Transverse colon (tissue), 4 donors: ENCODE data around the gene GALR2. TPM values are rescaled to one million over a fixed set of nuclear protein-coding genes. Genes with fewer than 3 reads are reported as not detected.

Experiments used
- DNase-seq: peaks from one replicate; pipeline ENCODE4 v3.0.0-alpha.2; 2019
- H3K27ac ChIP-seq, 4 donors: fragments of 200-600 bp; sonication (generic); 2 replicates each; pipeline ENCODE4 v1.5.1; 2016 to 2018; ENCODE audit warnings: inconsistent platforms in 4 of 4
- H3K27me3 ChIP-seq: fragments of 200-600 bp; sonication (generic); 2 replicates; pipeline ENCODE4 v1.5.1; 2017; ENCODE audit warnings: inconsistent platforms
- H3K36me3 ChIP-seq, 4 donors: fragments of 200-600 bp; sonication (generic); 2 replicates each; pipeline ENCODE4 v1.5.1; 2017 to 2019; ENCODE audit warnings: inconsistent platforms in 4 of 4
- H3K4me1 ChIP-seq, 4 donors: fragments of 200-600 bp; sonication (generic); 2 replicates each; pipeline ENCODE4 v1.5.1; 2017 to 2020; ENCODE audit warnings: inconsistent platforms in 4 of 4
- H3K4me3 ChIP-seq, 4 donors: fragments of 200-600 bp; sonication (generic); 1 replicate in 1 of 4; 2 replicates in 3 of 4; pipeline versions ENCODE4 v1.5.1 to v1.6.1; 2017 to 2019; ENCODE audit warnings: inconsistent platforms in 4 of 4
- H3K9me3 ChIP-seq, 2 donors: fragments of 200-600 bp; sonication (generic); 2 replicates each; pipeline ENCODE4 v1.5.1; 2017 to 2019; ENCODE audit warnings: inconsistent platforms in 2 of 2
- CTCF ChIP-seq, 5 experiments: fragments of 200-600 bp in 3 of 5; fragments of 450-650 bp in 2 of 5; sonication (generic) in 3 of 5; IDR thresholded peaks; 1 replicate in 2 of 5; 2 replicates in 3 of 5; pipeline ENCODE4 v1.5.1; 2016 to 2017; ENCODE audit warnings: antibody characterized with exemption in 5 of 5, inconsistent platforms in 3 of 5, mild to moderate bottlenecking in 2 of 5, moderate library complexity in 1 of 5
- EP300 ChIP-seq: sonication (generic); formaldehyde crosslinking; IDR thresholded peaks from one replicate; pipeline ENCODE4 v1.6.1; 2017; ENCODE audit warnings: antibody characterized with exemption, low read depth
- POLR2A ChIP-seq: fragments of 450-650 bp; IDR thresholded peaks from one replicate; pipeline ENCODE4 v1.6.1; 2016; ENCODE audit warnings: antibody characterized with exemption, mild to moderate bottlenecking, moderate library complexity
- POLR2AphosphoS5 ChIP-seq, 3 donors: sonication (generic); formaldehyde crosslinking; IDR thresholded peaks; one replicate each; pipeline ENCODE4 v1.6.1; 2016; ENCODE audit warnings: antibody characterized with exemption in 3 of 3
- WGBS, 2 donors: methylation state at CpG; one replicate each; pipeline ENCODE4 v1.1.5; 2018; ENCODE audit warnings: low coverage in 1 of 2; 5-methylcytosine and 5-hydroxymethylcytosine counted together
- in situ Hi-C, 4 donors: fragments of 200-750 bp; cut with MboI; loops; one replicate each; pipeline versions ENCODE4 v1.15.0 to v1.15.1; 2017; ENCODE audit warnings: low sequenced_read_pairs in 3 of 4, low pct_ligation_motif_present in 1 of 4, low pct_unique_long_range_greater_than_20kb in 1 of 4
- intact Hi-C: fragments of 100-400 bp; cut with DNase I; formaldehyde crosslinking; loops from one replicate; pipeline ENCODE4 v1.15.1; 2023; ENCODE audit warnings: low total_unique reads
- total RNA-seq, 4 donors: library from RNA; depleted of rRNA; stranded (reverse); fragments of >200 nt; gene quantifications; one replicate each; pipeline ENCODE4 v1.1.0, GENCODE V29; 2016

GALR2 gene
- total RNA-seq, 4 donors from 2014 or later, result 1.9 to 10.0 (median 3.2) TPM; not detected in 1

GRCh38 chr17:76095943-76096342 is 21.4 kb downstream of the GALR2 start:
- peaks cover 0 to 74% (median 15%) of the 10 kb centered on the region in 4 donors for H3K36me3 ChIP-seq
- no peaks in the 10 kb centered on the region for H3K27me3 ChIP-seq
- H3K4me3 ChIP-seq, result no peak overlapping the region
- intact Hi-C loops (no loop called here), in situ Hi-C loops (no loop called here)
- no peak overlapping the region for H3K27ac ChIP-seq
- TF ChIP-seq EP300, result no peak
- no peak for TF ChIP-seq POLR2AphosphoS5 (IDR thresholded peaks at IDR 0.05)
- no peak for TF ChIP-seq POLR2A
- TF ChIP-seq CTCF (IDR thresholded peaks at IDR 0.05), result no peak
- H3K9me3 ChIP-seq, result no peaks in the 10 kb centered on the region
- no peaks in the 10 kb centered on the region for H3K4me1 ChIP-seq
- 90% methylated on average over 13 of the region's 13 CpGs; no CpG with 5 or more reads in 1 of the 2 donors for WGBS, 2 donors
- DNase-seq, result no peak

DNA sequence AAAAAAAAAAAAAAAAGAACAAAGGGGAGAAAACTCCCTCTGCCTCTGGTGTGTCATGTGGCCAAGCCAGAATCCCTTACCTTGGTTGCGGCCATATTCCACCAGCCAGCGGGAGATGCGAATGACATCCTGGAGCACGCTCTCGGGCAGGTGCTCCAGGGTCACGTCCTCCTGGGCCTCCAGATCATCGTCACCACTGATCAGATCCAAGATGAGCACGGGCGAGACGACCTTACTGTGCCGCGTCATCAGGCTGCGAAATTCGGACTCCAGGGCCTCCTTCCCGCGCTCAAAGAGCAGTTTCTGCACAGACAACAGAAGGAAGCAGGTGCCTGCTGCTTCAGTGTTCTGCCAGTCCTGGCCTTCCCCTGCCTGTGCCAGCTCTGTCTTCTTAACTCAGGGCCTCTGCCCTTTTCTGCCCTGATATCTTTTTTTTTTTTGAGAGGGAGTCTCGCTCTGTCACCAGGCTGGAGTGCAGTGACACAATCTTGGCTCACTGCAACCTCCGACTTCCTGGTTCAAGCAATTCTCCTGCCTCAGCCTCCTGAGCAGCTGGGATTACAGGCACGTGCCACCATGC is 23.2 kb downstream of the GALR2 start:
- WGBS, 2 donors, result 92 to 96% methylated on average over 3 to 19 of the region's 19 CpGs
- peaks cover 5 to 12% (median 7%) of the 10 kb centered on the region in 4 donors for H3K4me1 ChIP-seq
- no peak for DNase-seq
- H3K9me3 ChIP-seq, result no peaks in the 10 kb centered on the region
- no peak overlapping the region for H3K4me3 ChIP-seq
- H3K27me3 ChIP-seq, result no peaks in the 10 kb centered on the region
- no peak for TF ChIP-seq POLR2AphosphoS5 (IDR thresholded peaks at IDR 0.05)
- TF ChIP-seq EP300, result no peak
- TF ChIP-seq CTCF (IDR thresholded peaks at IDR 0.05), result no peak
- TF ChIP-seq POLR2A, result no peak
- no peak overlapping the region for H3K27ac ChIP-seq
- peaks cover 0 to 76% (median 19%) of the 10 kb centered on the region in 4 donors for H3K36me3 ChIP-seq
- in situ Hi-C loops (no loop called here), intact Hi-C loops (no loop called here)

- no peak for DNase-seq
- in situ Hi-C loops (no loop called here), intact Hi-C loops (no loop called here)
- H3K4me3 ChIP-seq, result peak overlapping the region; percentile 64 to 92 (median 75)
- TF ChIP-seq CTCF (IDR thresholded peaks at IDR 0.05), result no peak
- no peak for TF ChIP-seq EP300
- no peak for TF ChIP-seq POLR2AphosphoS5 (IDR thresholded peaks at IDR 0.05)
- no peak for TF ChIP-seq POLR2A
- H3K27me3 ChIP-seq, result no peaks in the 10 kb centered on the region
- peak overlapping the region; percentile 81 to 87 (median 84) for H3K27ac ChIP-seq
- peaks cover 0 to 34% (median 4%) of the 10 kb centered on the region in 4 donors for H3K36me3 ChIP-seq
- 0% methylated on average over 4 of the region's 4 CpGs; no CpG with 5 or more reads in 1 of the 2 donors for WGBS, 2 donors
- peaks cover 11 to 33% (median 25%) of the 10 kb centered on the region in 4 donors for H3K4me1 ChIP-seq
- no peaks in the 10 kb centered on the region for H3K9me3 ChIP-seq
Observed at GRCh38 chr17:76102944-76103273, 28.3 kb downstream of the GALR2 start.

GRCh38 chr17:76103274-76104139 is 28.9 kb downstream of the GALR2 start, which contains the start of gene EXOC7:
Gene EXOC7, minus strand, starts transcription at chr17:76103787. Its CDS starts 95 bp downstream, at chr17:76103692.
- TF ChIP-seq POLR2A (peak; percentile 75), POLR2AphosphoS5 (IDR thresholded peaks at IDR 0.05) (peak; percentile 43 to 60 (median 60)), EP300 (no peak), CTCF (IDR thresholded peaks at IDR 0.05) (peak in 2 of 5 experiments; percentile 33 to 35)
- Histone ChIP-seq H3K4me1 (peaks cover 11 to 33% (median 25%) of the 10 kb centered on the region in 4 donors), H3K27me3 (no peaks in the 10 kb centered on the region), H3K27ac (peak within 1 kb of the TSS; percentile 81 to 87 (median 84)), H3K9me3 (no peaks in the 10 kb centered on the region), H3K36me3 (peaks cover 0 to 28% (median 4%) of the 10 kb centered on the region in 4 donors), H3K4me3 (peak within 1 kb of the TSS; percentile 64 to 92 (median 75))
- WGBS, 2 donors, result 2% methylated on average over 53 of the region's 55 CpGs; no CpG with 5 or more reads in 1 of the 2 donors
- peak; percentile 94 for DNase-seq
- intact Hi-C loops (no loop called here), in situ Hi-C loops (no loop called here)
